Activated CD4-positive, alpha-beta T cell treated with anti-CD3 and anti-CD28 coated beads, Interleukin-2, amount 10 ng/mL, durations not matched to agents 24 days and 14 days (primary cell): ENCODE measurements around the gene HECW1. TPM values are rescaled to one million over a fixed set of nuclear protein-coding genes. Genes with fewer than 3 reads are reported as not detected.
"Not testable (repeated sequence)": the region's sequence is repeated elsewhere in the genome, so short reads cannot be mapped to it uniquely, and the experiment has no call there.

Experiments
- DNase-seq: peaks from one replicate; pipeline ENCODE4 v3.0.0; 2022
- H3K27ac Mint-ChIP-seq: one replicate; pipeline ENCODE4 v1.8.0; 2022; ENCODE audit warnings: mild to moderate bottlenecking, mixed read lengths
- H3K27me3 Mint-ChIP-seq: one replicate; pipeline ENCODE4 v1.8.0; 2022; ENCODE audit warnings: mixed read lengths
- H3K36me3 Mint-ChIP-seq: one replicate; pipeline ENCODE4 v1.8.0; 2022; ENCODE audit warnings: low read depth, mild to moderate bottlenecking, mixed read lengths
- H3K4me1 Mint-ChIP-seq: one replicate; pipeline ENCODE4 v1.8.0; 2021; ENCODE audit warnings: mixed read lengths
- H3K4me3 Mint-ChIP-seq: one replicate; pipeline ENCODE4 v1.8.0; 2022; ENCODE audit warnings: mild to moderate bottlenecking, moderate library complexity, mixed read lengths
- H3K9me3 Mint-ChIP-seq: one replicate; pipeline ENCODE4 v1.8.0; 2021; ENCODE audit warnings: mixed read lengths
- intact Hi-C: fragments of 100-400 bp; cut with micrococcal nuclease; formaldehyde crosslinking; loops from one replicate; pipeline ENCODE4 v1.15.1; 2023
- total RNA-seq: library from RNA; stranded (reverse); gene quantifications from 2 replicates; pipeline ENCODE4 v1.2.3, GENCODE V29; 2022

The HECW1 gene
- total RNA-seq, 1 donor from 2014 or later: not detected

- H3K9me3 Mint-ChIP-seq, H3K36me3 Mint-ChIP-seq, H3K4me3 Mint-ChIP-seq, H3K4me1 Mint-ChIP-seq, DNase-seq, intact Hi-C loops, H3K27ac Mint-ChIP-seq: not testable (repeated sequence)
- H3K27me3 Mint-ChIP-seq: peaks cover 27% of the 10 kb centered on the region
These were observed 231.0 kb downstream of the HECW1 start for GRCh38 chr7:43343417-43343816.

GRCh38 chr7:43345696-43346095 is 233.2 kb downstream of the HECW1 start:
- intact Hi-C loops, DNase-seq, H3K4me3 Mint-ChIP-seq, H3K4me1 Mint-ChIP-seq, H3K9me3 Mint-ChIP-seq, H3K36me3 Mint-ChIP-seq, H3K27ac Mint-ChIP-seq: not testable (repeated sequence)
- H3K27me3 Mint-ChIP-seq: peaks cover 21% of the 10 kb centered on the region

- DNase-seq: no peak
- peaks cover 17% of the 10 kb centered on the region for H3K27me3 Mint-ChIP-seq
- intact Hi-C loops: no loop called here
These were observed 239.2 kb downstream of the HECW1 start for GRCh38 chr7:43351683-43352082.

GRCh38 chr7:43353902-43354301 is 241.5 kb downstream of the HECW1 start:
- peaks cover 6% of the 10 kb centered on the region for H3K9me3 Mint-ChIP-seq
- no peak overlapping the region for H3K4me3 Mint-ChIP-seq
- H3K4me1 Mint-ChIP-seq: no peaks in the 10 kb centered on the region
- no peaks in the 10 kb centered on the region for H3K36me3 Mint-ChIP-seq
- intact Hi-C loops: no loop called here
- peaks cover 19% of the 10 kb centered on the region for H3K27me3 Mint-ChIP-seq
- no peak for DNase-seq
- H3K27ac Mint-ChIP-seq: no peak overlapping the region

More at GRCh38 chr7:43351683-43352082, 239.2 kb downstream of the HECW1 start:
- Mint-ChIP-seq H3K4me3 (no peak overlapping the region), H3K27ac (no peak overlapping the region), H3K4me1 (no peaks in the 10 kb centered on the region), H3K36me3 (no peaks in the 10 kb centered on the region), H3K9me3 (peaks cover 6% of the 10 kb centered on the region)

- Mint-ChIP-seq H3K27me3 (peaks cover 2% of the 10 kb centered on the region), H3K27ac (no peak overlapping the region), H3K4me3 (no peak overlapping the region), H3K36me3 (no peaks in the 10 kb centered on the region), H3K9me3 (no peaks in the 10 kb centered on the region), H3K4me1 (no peaks in the 10 kb centered on the region)
- no peak for DNase-seq
- intact Hi-C loops: no loop called here
These were observed 250.2 kb downstream of the HECW1 start for GRCh38 chr7:43362652-43363034.

GRCh38 chr7:43363035-43363791 is 250.8 kb downstream of the HECW1 start:
- Mint-ChIP-seq H3K4me3 (no peak overlapping the region), H3K4me1 (no peaks in the 10 kb centered on the region), H3K27me3 (peaks cover 2% of the 10 kb centered on the region), H3K36me3 (no peaks in the 10 kb centered on the region), H3K9me3 (no peaks in the 10 kb centered on the region), H3K27ac (no peak overlapping the region)
- DNase-seq: no peak
- intact Hi-C loops: no loop called here

- intact Hi-C loops: no loop called here
- Mint-ChIP-seq H3K36me3 (no peaks in the 10 kb centered on the region), H3K9me3 (no peaks in the 10 kb centered on the region), H3K4me3 (no peak overlapping the region), H3K27ac (no peak overlapping the region), H3K4me1 (no peaks in the 10 kb centered on the region), H3K27me3 (peaks cover 2% of the 10 kb centered on the region)
- no peak for DNase-seq
These were observed 251.9 kb downstream of the HECW1 start for GRCh38 chr7:43364391-43364790.

GRCh38 chr7:43372676-43373355 is 260.4 kb downstream of the HECW1 start:
- intact Hi-C loops: no loop called here
- H3K9me3 Mint-ChIP-seq: peaks cover 3% of the 10 kb centered on the region
- DNase-seq: no peak
- H3K27me3 Mint-ChIP-seq: peaks cover 10% of the 10 kb centered on the region
- H3K36me3 Mint-ChIP-seq: no peaks in the 10 kb centered on the region
- H3K4me3 Mint-ChIP-seq: no peak overlapping the region
- no peaks in the 10 kb centered on the region for H3K4me1 Mint-ChIP-seq
- no peak overlapping the region for H3K27ac Mint-ChIP-seq

GRCh38 chr7:43377196-43377960 is 264.9 kb downstream of the HECW1 start:
- Mint-ChIP-seq H3K27ac (no peak overlapping the region), H3K4me1 (no peaks in the 10 kb centered on the region), H3K4me3 (no peak overlapping the region), H3K36me3 (no peaks in the 10 kb centered on the region), H3K9me3 (no peaks in the 10 kb centered on the region), H3K27me3 (peaks cover 5% of the 10 kb centered on the region)
- intact Hi-C loops: no loop called here
- no peak for DNase-seq

GRCh38 chr7:43379210-43379609 is 266.8 kb downstream of the HECW1 start:
- no peaks in the 10 kb centered on the region for H3K27me3 Mint-ChIP-seq
- DNase-seq: no peak
- H3K9me3 Mint-ChIP-seq: no peaks in the 10 kb centered on the region
- H3K27ac Mint-ChIP-seq: no peak overlapping the region
- no peaks in the 10 kb centered on the region for H3K36me3 Mint-ChIP-seq
- H3K4me1 Mint-ChIP-seq: no peaks in the 10 kb centered on the region
- intact Hi-C loops: no loop called here
- H3K4me3 Mint-ChIP-seq: no peak overlapping the region

- Mint-ChIP-seq H3K27ac (no peak overlapping the region), H3K9me3 (no peaks in the 10 kb centered on the region), H3K36me3 (no peaks in the 10 kb centered on the region), H3K4me1 (peaks cover 4% of the 10 kb centered on the region), H3K27me3 (no peaks in the 10 kb centered on the region), H3K4me3 (no peak overlapping the region)
- intact Hi-C loops: no loop called here
- DNase-seq: no peak
These were observed 272.3 kb downstream of the HECW1 start for GRCh38 chr7:43384616-43385308.

- H3K4me1 Mint-ChIP-seq: peaks cover 4% of the 10 kb centered on the region
- DNase-seq: no peak
- no peaks in the 10 kb centered on the region for H3K27me3 Mint-ChIP-seq
- H3K36me3 Mint-ChIP-seq: no peaks in the 10 kb centered on the region
- intact Hi-C loops: no loop called here
- H3K9me3 Mint-ChIP-seq: no peaks in the 10 kb centered on the region
- no peak overlapping the region for H3K27ac Mint-ChIP-seq
- H3K4me3 Mint-ChIP-seq: no peak overlapping the region
These were observed 272.8 kb downstream of the HECW1 start for GRCh38 chr7:43385309-43385680.

- Mint-ChIP-seq H3K4me1 (peaks cover 4% of the 10 kb centered on the region), H3K27ac (no peak overlapping the region), H3K36me3 (no peaks in the 10 kb centered on the region), H3K27me3 (no peaks in the 10 kb centered on the region), H3K4me3 (no peak overlapping the region), H3K9me3 (no peaks in the 10 kb centered on the region)
- DNase-seq: no peak
- intact Hi-C loops: no loop called here
These were observed 273.4 kb downstream of the HECW1 start for GRCh38 chr7:43385856-43386255.

- DNase-seq: no peak
- no peaks in the 10 kb centered on the region for H3K36me3 Mint-ChIP-seq
- no peaks in the 10 kb centered on the region for H3K9me3 Mint-ChIP-seq
- H3K27ac Mint-ChIP-seq: no peak overlapping the region
- H3K27me3 Mint-ChIP-seq: no peaks in the 10 kb centered on the region
- peaks cover 4% of the 10 kb centered on the region for H3K4me1 Mint-ChIP-seq
- intact Hi-C loops: no loop called here
- H3K4me3 Mint-ChIP-seq: no peak overlapping the region
These were observed 275.5 kb downstream of the HECW1 start for GRCh38 chr7:43387932-43388331.
